T-helper 2 cell treated with Interferon-gamma antibody and Interleukin-4, amounts not matched to agents 5 μg/mL and 100 μg/mL, for 36 hours (primary cell): ENCODE results near the gene NDUFS2.

Source experiments
- DNase-seq: peaks from one replicate; pipeline ENCODE4 v3.0.0; 2021; ENCODE audit warnings: low spot score
- H3K27ac Mint-ChIP-seq: one replicate; pipeline ENCODE4 v1.8.0; 2021; ENCODE audit warnings: mild to moderate bottlenecking, mixed read lengths
- H3K27me3 Mint-ChIP-seq: one replicate; pipeline ENCODE4 v1.8.0; 2021; ENCODE audit warnings: low read depth, mixed read lengths
- H3K36me3 Mint-ChIP-seq: one replicate; pipeline ENCODE4 v1.8.0; 2021; ENCODE audit warnings: low read depth, mixed read lengths
- H3K4me1 Mint-ChIP-seq: one replicate; pipeline ENCODE4 v1.8.0; 2021; ENCODE audit warnings: low read depth, mixed read lengths
- H3K4me3 Mint-ChIP-seq: one replicate; pipeline ENCODE4 v1.8.0; 2022; ENCODE audit warnings: mild to moderate bottlenecking, moderate library complexity, mixed read lengths
- H3K9me3 Mint-ChIP-seq: one replicate; pipeline ENCODE4 v1.8.0; 2021; ENCODE audit warnings: mixed read lengths

The NDUFS2 gene

DNA sequence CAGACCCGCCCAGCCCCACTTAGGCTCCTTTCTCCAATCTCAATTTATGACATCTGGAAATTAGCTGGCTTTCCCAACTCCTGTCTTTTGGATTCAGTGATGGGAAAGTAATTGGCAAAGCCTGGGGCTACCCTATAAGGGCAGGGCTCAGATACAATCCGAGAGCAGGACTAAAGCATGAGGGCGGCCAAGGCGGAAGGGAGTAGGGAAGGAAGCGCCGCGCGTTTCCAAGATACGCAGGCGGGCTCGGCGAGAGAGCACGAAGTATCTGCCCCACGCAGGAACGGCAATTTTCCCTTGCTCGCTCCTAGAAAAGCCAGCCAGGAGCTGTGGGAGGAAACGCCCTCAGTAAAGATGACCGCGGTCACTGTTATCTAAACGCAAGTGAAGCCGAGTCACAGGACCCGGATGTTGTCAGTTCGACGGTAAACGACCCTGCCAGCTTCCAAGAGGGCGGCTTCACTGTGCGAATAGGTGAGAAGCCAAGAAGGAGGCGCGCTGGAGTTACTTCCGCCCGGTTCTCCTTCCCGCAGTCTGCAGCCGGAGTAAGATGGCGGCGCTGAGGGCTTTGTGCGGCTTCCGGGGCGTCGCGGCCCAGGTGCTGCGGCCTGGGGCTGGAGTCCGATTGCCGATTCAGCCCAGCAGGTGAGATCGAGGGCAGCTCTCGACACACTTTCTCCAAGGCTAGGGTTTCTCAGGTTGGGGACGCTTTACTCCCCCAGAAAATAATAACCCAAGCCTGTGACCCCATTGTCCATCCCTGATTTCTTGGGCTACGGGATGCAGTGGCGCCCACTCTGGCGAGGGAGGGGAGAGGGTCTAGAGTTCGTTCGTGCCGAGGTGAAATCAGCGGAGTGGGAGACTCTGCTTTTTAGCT is at the start of gene NDUFS2:
Gene NDUFS2, plus strand, starts transcription at position 532 of the 877 bp plus-strand sequence. Its CDS starts 19 bp downstream, at position 551.
- Mint-ChIP-seq H3K4me3 (peak within 1 kb of the TSS; percentile 94), H3K4me1 (peaks cover 47% of the 10 kb centered on the region), H3K27ac (peak within 1 kb of the TSS; percentile 96), H3K27me3 (no peaks in the 10 kb centered on the region), H3K36me3 (peaks cover 33% of the 10 kb centered on the region), H3K9me3 (no peaks in the 10 kb centered on the region)
- DNase-seq: peak; percentile 93

DNA sequence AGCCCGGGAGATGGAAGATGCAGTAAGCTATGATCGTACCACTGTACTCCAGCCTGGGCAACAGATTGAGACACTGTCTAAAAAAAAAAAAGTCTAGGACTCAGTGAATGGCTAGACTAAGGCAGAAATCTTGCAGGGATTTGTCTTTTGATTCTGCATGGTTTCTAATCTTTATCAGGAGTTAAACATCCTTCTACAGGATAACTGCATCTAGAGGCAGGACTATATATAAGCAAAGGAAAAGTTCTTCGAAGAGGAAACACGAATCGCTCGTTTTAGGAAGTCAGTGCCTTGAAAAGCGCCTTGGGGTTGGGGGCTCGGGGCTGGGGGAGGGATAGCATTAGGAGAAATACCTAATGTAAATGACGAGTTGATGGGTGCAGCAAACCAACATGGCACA is 49.0 kb upstream of the NDUFS2 start:
- no peaks in the 10 kb centered on the region for H3K9me3 Mint-ChIP-seq
- no peak for DNase-seq
- no peaks in the 10 kb centered on the region for H3K27me3 Mint-ChIP-seq

DNA sequence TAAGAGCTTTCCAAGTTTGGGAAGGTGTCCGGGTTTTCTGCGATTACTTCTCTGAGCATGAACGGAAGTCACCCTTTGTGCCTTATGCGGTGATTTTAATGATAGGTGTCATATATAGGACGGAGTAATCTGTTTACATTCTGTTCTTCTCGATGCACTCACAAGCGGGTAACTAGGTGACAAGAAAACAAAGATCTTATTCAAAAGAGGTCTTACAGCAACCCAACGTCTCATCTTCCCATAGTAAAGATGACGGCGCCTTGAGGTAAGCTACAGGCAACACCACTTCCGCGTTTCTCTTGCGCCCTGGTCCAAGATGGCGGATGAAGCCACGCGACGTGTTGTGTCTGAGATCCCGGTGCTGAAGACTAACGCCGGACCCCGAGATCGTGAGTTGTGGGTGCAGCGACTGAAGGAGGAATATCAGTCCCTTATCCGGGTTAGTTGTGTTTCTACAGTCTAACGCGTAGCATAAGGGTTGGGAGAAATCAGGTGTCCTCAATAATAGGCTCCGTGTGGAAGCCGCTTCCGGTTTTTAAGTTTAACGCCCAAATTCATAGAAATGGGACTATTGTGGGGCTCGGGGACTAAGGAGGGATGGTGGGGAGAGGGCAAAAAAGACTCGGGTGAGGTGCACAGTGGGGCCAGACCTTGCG is 48.4 kb upstream of the NDUFS2 start, which contains the start of gene UFC1:
Gene UFC1, plus strand, starts transcription at position 297 of the 656 bp plus-strand sequence. Its CDS starts 20 bp downstream, at position 317.
- peak; percentile 79 for DNase-seq
- Mint-ChIP-seq H3K9me3 (no peaks in the 10 kb centered on the region), H3K27ac (peak within 1 kb of the TSS; percentile 100), H3K36me3 (peaks cover 25% of the 10 kb centered on the region), H3K27me3 (no peaks in the 10 kb centered on the region), H3K4me1 (peaks cover 21% of the 10 kb centered on the region), H3K4me3 (peak within 1 kb of the TSS; percentile 98)

More for the DNA sequence above, 49.0 kb upstream of the NDUFS2 start:
- Mint-ChIP-seq H3K4me3 (peak overlapping the region; percentile 98), H3K4me1 (peaks cover 16% of the 10 kb centered on the region), H3K27ac (peak overlapping the region; percentile 100), H3K36me3 (peaks cover 20% of the 10 kb centered on the region)

DNA sequence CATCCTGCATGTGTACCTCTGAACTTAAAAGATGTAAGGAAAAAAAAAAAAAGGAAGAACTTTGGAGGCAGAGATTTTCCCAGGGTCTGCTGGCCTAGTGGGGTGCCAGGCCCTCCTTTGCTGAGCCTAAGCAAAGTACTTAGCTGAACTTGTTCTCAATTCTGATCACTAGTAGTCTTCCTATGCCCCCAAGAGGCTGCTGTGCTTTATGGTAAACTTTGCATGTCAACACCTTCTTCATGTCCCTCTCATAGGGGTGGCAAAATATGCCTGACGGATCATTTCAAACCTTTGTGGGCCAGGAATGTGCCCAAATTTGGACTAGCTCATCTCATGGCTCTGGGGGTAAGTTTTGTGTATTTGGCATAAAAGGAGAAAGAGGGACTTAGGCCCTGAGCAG is 44.3 kb upstream of the NDUFS2 start:
- H3K9me3 Mint-ChIP-seq: no peaks in the 10 kb centered on the region
- peaks cover 39% of the 10 kb centered on the region for H3K4me1 Mint-ChIP-seq
- DNase-seq: no peak
- no peaks in the 10 kb centered on the region for H3K27me3 Mint-ChIP-seq
- H3K36me3 Mint-ChIP-seq: peaks cover 42% of the 10 kb centered on the region
- H3K27ac Mint-ChIP-seq: peak overlapping the region; percentile 55
- peak overlapping the region; percentile 25 for H3K4me3 Mint-ChIP-seq

DNA sequence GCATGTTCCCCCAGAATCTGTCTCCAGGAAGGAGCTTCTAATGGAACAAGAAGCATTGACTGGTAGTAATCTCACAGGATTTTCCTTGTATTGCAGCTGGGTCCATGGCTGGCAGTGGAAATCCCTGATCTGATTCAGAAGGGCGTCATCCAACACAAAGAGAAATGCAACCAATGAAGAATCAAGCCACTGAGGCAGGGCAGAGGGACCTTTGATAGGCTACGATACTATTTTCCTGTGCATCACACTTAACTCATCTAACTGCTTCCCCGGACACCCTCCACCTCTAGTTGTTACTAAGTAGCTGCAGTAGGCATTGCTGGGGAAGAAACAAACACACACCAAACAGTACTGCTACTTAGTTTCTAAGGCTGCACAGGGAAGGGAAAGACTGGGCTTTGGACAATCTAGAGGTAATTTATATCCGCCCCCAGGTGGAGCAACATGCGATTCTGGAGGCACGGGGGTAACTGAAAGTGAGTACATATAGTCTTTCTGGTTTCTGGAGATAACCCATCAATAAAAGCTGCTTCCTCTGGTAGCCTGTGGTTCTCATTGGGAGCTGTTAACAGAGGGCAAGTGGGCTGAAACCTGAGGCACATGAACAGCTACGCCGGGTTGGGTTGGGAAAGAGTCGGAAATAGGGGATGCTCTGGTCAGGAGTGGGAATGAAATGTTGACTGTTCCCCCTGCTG is 43.7 kb upstream of the NDUFS2 start:
- DNase-seq: no peak
- Mint-ChIP-seq H3K9me3 (no peaks in the 10 kb centered on the region), H3K27ac (peak overlapping the region; percentile 91), H3K27me3 (no peaks in the 10 kb centered on the region), H3K4me3 (peak overlapping the region; percentile 88), H3K4me1 (peaks cover 37% of the 10 kb centered on the region), H3K36me3 (peaks cover 47% of the 10 kb centered on the region)

DNA sequence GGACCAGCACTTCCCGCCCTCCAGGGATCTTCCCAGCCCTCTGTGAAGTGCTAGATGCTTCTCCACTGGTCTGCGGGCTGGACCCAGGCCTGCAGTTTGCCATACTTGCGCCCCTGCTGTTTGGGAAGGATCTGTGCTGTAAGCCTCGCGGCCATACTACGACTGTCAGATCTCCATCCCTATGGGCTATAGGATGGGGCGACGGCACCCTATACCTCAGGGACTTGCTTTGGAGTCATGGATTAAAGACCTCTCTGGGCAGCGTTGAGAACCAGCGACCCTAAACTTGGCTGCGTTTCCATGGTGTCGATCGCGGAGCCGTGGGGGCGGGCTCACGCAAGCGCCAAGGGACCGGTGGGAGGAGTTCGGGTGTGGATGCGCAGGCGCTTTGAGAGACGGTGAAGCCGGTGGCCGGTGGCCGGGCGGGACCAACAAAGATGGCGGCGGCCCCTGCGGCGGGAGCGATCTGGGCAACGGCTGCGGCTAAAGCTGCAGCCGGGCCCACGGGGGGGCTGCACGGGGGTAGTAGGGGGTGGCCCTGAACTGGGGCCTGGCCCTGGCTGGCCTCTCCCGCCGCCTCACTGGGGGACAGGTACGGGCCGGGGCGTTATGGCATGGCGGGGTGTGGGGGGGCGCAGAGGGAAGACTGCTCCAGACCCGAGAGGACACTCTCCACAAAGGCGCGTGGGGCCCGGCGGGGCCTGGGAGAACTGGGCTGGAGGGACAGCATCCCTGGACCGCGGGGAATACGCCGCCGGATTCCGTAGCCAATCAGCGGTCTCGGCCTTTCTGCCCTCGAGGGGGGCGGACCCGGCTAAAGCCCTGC is 42.9 kb upstream of the NDUFS2 start, which contains the start of gene USP21:
Gene USP21, plus strand, starts transcription at position 414 of the 826 bp plus-strand sequence. CDS start 1,141 bp downstream, outside the sequence.
- Mint-ChIP-seq H3K4me3 (peak within 1 kb of the TSS; percentile 88), H3K36me3 (peaks cover 53% of the 10 kb centered on the region), H3K27me3 (no peaks in the 10 kb centered on the region), H3K9me3 (no peaks in the 10 kb centered on the region), H3K27ac (peak within 1 kb of the TSS; percentile 91), H3K4me1 (peaks cover 36% of the 10 kb centered on the region)
- peak; percentile 91 for DNase-seq

DNA sequence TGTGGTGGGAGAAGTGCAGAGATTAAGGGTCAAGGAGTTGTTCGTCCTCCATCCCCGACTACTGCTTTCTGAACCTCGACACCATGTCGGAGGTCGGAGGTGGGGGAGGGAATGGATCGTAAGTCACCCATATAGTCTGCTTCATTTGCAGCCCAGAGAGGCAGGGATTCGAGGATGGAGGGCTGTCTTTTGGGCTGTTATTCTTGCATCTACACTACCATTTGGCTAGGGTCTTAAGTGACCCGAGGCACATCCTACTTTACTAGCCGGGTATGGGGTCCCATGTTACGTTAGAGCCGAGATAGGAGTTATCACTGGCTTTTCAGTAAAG is 42.3 kb upstream of the NDUFS2 start:
- no peaks in the 10 kb centered on the region for H3K27me3 Mint-ChIP-seq
- H3K36me3 Mint-ChIP-seq: peaks cover 56% of the 10 kb centered on the region

DNA sequence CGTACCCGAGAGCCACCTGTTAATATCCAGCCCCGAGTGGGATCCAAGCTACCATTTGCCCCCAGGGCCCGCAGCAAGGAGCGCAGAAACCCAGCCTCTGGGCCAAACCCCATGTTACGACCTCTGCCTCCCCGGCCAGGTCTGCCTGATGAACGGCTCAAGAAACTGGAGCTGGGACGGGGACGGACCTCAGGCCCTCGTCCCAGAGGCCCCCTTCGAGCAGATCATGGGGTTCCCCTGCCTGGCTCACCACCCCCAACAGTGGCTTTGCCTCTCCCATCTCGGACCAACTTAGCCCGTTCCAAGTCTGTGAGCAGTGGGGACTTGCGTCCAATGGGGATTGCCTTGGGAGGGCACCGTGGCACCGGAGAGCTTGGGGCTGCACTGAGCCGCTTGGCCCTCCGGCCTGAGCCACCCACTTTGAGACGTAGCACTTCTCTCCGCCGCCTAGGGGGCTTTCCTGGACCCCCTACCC is 41.5 kb upstream of the NDUFS2 start:
- peak overlapping the region; percentile 78 for H3K27ac Mint-ChIP-seq
- H3K36me3 Mint-ChIP-seq: peaks cover 53% of the 10 kb centered on the region

More for the DNA sequence above, 42.3 kb upstream of the NDUFS2 start:
- no peaks in the 10 kb centered on the region for H3K9me3 Mint-ChIP-seq
- peaks cover 34% of the 10 kb centered on the region for H3K4me1 Mint-ChIP-seq
- DNase-seq: no peak
- peak overlapping the region; percentile 88 for H3K4me3 Mint-ChIP-seq
- H3K27ac Mint-ChIP-seq: peak overlapping the region; percentile 78

DNA sequence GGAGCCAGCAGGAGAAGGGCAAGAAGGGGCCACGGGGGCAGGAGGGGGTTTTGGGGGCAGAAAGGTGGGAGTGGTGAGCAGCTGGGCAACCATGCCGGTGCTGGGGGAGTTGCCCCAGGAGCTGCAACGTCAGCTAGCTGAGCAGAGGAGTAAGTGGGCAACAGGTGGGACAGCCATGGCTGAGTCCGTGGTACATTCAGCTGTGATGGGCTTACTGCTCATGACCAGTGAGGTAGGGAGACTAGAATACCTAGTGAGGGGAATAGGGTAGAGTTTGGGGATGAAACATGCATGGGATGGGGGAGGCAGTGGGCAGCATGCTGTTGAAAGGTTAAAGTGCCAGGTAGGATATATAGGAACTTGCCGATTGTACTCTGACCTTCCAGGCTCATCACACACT is 40.5 kb upstream of the NDUFS2 start:
- Mint-ChIP-seq H3K27ac (peak overlapping the region; percentile 39), H3K4me1 (peaks cover 32% of the 10 kb centered on the region), H3K4me3 (peak overlapping the region; percentile 22), H3K9me3 (no peaks in the 10 kb centered on the region), H3K36me3 (peaks cover 53% of the 10 kb centered on the region), H3K27me3 (no peaks in the 10 kb centered on the region)
- DNase-seq: no peak

More for the DNA sequence above, 41.5 kb upstream of the NDUFS2 start:
- Mint-ChIP-seq H3K27me3 (no peaks in the 10 kb centered on the region), H3K4me1 (peaks cover 34% of the 10 kb centered on the region), H3K9me3 (no peaks in the 10 kb centered on the region), H3K4me3 (peak overlapping the region; percentile 88)
- no peak for DNase-seq

DNA sequence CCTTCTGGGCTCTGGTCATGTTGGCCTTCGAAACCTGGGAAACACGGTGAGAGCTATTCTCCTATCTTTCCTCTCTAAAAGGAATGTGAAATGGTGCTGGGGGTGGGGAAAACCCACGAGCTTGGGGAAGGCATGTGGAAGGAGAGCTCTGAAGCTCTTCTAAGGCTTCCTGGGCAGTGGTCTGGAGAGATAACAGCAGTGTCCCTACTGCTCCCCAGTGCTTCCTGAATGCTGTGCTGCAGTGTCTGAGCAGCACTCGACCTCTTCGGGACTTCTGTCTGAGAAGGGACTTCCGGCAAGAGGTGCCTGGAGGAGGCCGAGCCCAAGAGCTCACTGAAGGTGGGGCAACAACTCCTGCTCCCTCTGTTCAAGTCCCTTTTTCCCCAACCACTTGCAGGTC is 40.1 kb upstream of the NDUFS2 start:
- peak overlapping the region; percentile 22 for H3K4me3 Mint-ChIP-seq
- peaks cover 34% of the 10 kb centered on the region for H3K4me1 Mint-ChIP-seq
- no peak for DNase-seq
- H3K36me3 Mint-ChIP-seq: peaks cover 50% of the 10 kb centered on the region
- no peaks in the 10 kb centered on the region for H3K27me3 Mint-ChIP-seq
- H3K9me3 Mint-ChIP-seq: no peaks in the 10 kb centered on the region
- peak overlapping the region; percentile 37 for H3K27ac Mint-ChIP-seq

DNA sequence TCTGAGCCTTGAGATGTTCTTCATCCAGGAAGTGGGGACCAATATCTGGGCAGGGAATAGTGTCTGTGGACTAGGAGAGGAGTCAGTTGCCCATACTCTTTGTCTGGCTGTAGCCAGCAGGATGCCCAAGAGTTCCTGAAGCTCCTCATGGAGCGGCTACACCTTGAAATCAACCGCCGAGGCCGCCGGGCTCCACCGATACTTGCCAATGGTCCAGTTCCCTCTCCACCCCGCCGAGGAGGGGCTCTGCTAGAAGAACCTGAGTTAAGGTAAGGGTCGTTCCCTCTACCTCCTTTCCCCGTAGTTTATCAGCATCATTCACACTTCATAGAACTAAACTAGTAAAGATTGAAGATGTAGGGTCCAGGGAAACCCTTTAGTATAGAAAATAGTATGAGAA is 39.4 kb upstream of the NDUFS2 start:
- Mint-ChIP-seq H3K9me3 (no peaks in the 10 kb centered on the region), H3K4me3 (no peak overlapping the region), H3K4me1 (peaks cover 36% of the 10 kb centered on the region), H3K36me3 (peaks cover 44% of the 10 kb centered on the region), H3K27ac (peak overlapping the region; percentile 49), H3K27me3 (no peaks in the 10 kb centered on the region)
- DNase-seq: no peak

DNA sequence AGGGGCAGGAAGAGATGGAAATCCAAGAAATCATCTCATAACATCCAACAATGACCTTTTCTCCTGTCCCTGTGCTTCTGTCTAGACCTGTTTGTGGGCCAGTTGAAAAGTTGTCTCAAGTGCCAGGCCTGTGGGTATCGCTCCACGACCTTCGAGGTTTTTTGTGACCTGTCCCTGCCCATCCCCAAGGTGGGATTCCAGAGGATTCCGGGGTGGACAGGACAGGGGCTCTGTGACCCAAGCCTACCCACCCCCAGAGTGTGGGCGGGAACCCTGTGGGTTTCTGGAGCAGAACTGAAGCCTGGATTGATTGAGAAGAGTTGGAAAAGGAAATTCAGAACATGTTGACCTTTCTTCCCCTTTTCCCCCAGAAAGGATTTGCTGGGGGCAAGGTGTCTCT is 38.4 kb upstream of the NDUFS2 start:
- peaks cover 40% of the 10 kb centered on the region for H3K36me3 Mint-ChIP-seq

More for the DNA sequence above, 38.4 kb upstream of the NDUFS2 start:
- Mint-ChIP-seq H3K27me3 (no peaks in the 10 kb centered on the region), H3K4me3 (no peak overlapping the region), H3K27ac (peak overlapping the region; percentile 99), H3K9me3 (no peaks in the 10 kb centered on the region), H3K4me1 (peaks cover 35% of the 10 kb centered on the region)
- DNase-seq: no peak
